Astrocyte of the cerebellum (primary cell): ENCODE results near the gene C4A.
A peak's percentile ranks its signal among the peaks of the same experiment; 100 is the strongest.

Experiments used
- DNase-seq: peaks from one replicate; pipeline ENCODE4 v3.0.0-alpha.2; 2011; ENCODE audit warnings: low read depth
- H3K4me3 ChIP-seq: 2 replicates; pipeline ENCODE4 v1.5.1; 2011; ENCODE audit warnings: mild to moderate bottlenecking, low read depth, low read length, moderate library complexity
- in situ Hi-C: cut with HindIII; loops from 2 replicates; pipeline ENCODE4 v1.10.0; 2017; ENCODE audit warnings: low sequenced_read_pairs
- TF ChIP-seq, protein P1 (sequence below): IDR thresholded peaks from 2 replicates; pipeline ENCODE4 v1.5.1; 2012; ENCODE audit warnings: low read length, low read depth, moderate library complexity, mild to moderate bottlenecking; ENCODE audit errors: missing control alignments

C4A gene

DNA sequence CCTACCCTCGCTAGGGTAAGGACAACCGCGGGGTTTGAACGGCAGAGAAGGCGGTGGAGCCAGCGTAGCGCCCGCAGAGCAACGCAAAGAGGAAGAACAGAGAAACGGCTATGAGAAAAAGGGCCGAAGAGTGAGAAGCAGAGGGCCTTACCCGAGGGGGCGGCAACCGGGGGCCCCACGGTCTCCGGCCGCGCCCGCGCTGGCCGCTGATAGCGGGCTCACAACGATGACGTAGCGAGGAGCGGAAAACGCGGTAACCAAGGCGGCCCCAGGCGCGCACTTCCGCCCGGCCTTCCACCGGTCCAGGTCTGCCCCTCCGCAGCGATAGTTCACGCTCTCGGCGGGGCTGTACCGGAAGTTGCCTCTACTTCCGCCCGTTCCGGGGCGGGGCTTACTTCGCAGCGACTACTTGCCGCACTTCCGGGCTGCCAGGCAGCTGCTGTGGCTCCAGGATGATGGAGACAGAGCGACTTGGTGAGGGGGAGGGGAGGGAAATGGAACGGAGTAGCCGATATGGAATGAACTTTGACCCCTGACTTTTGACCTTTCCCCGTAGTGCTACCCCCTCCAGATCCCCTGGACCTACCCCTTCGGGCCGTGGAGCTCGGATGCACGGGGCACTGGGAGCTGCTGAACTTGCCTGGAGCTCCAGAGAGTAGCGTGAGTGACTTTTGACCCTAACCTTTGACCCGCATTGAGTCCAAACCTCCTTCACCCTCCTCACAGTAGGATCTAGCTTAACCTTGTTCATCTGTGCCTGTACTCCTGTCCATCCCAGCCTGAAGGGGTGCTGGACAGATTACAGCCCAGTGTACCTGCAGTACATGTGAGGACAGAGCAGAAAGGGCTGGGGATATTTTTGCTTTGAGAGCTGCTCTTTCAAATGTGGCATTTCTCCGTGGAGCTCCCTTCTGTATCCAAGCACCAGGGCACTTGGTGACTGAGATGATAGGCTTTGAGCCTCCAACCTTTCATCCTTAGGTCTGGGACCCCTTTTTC, 22.8 kb upstream of the C4A start, which contains the start of the genes NELFE and SKIC2:
NELFE (minus strand) TSS at position 231 of the 999 bp plus-strand sequence. CDS start 525 bp downstream, outside the sequence.
SKIC2 (plus strand) TSS at position 435 of the 999 bp plus-strand sequence; CDS start at position 453, 18 bp downstream.
- DNase-seq, result peak; percentile 92
- TF ChIP-seq, protein P1, sequence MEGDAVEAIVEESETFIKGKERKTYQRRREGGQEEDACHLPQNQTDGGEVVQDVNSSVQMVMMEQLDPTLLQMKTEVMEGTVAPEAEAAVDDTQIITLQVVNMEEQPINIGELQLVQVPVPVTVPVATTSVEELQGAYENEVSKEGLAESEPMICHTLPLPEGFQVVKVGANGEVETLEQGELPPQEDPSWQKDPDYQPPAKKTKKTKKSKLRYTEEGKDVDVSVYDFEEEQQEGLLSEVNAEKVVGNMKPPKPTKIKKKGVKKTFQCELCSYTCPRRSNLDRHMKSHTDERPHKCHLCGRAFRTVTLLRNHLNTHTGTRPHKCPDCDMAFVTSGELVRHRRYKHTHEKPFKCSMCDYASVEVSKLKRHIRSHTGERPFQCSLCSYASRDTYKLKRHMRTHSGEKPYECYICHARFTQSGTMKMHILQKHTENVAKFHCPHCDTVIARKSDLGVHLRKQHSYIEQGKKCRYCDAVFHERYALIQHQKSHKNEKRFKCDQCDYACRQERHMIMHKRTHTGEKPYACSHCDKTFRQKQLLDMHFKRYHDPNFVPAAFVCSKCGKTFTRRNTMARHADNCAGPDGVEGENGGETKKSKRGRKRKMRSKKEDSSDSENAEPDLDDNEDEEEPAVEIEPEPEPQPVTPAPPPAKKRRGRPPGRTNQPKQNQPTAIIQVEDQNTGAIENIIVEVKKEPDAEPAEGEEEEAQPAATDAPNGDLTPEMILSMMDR, result no peak
- H3K4me3 ChIP-seq, result peak within 1 kb of the TSS; percentile 100
- in situ Hi-C loops, result no loop called here

DNA sequence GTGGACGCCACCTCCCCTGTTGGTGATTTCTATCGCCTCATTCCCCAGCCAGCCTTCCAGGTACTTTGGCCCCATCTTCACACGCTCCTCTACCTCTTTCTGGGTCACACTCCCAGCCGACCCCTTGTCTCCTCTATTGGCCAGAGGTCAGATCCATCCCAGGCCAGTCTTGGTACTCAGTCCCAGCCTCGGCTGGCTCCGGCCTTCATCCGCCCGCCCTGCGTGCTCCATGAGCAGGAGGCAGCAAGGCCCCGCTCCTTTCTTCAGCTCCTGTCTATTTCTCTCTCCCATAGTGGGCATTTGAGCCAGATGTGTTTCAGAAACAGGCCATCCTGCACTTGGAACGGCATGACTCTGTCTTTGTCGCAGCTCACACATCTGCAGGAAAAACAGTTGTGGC, 20.2 kb upstream of the C4A start:
- in situ Hi-C loops, result no loop called here
- no peak for DNase-seq
- TF ChIP-seq, protein P1, result no peak
- no peak overlapping the region for H3K4me3 ChIP-seq

- TF ChIP-seq, protein P1, result no peak
- H3K4me3 ChIP-seq, result no peak overlapping the region
- in situ Hi-C loops, result no loop called here
- no peak for DNase-seq
These were observed 17.9 kb upstream of the C4A start for GRCh38 chr6:31963921-31964320.

DNA sequence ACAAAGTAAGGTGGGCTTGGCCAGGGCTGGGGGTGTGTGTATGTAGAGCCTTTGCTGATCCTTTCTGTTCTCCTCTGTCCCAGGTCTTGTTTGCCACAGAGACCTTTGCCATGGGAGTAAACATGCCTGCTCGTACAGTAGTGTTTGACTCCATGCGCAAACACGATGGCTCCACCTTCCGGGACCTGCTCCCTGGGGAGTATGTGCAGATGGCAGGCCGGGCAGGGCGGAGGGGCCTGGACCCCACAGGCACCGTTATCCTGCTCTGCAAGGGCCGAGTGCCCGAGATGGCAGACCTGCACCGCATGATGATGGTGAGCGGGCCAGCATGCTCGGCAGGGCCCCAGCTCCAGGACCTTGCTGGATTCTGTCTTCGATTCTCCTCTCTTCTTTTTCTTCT, 16.2 kb upstream of the C4A start:
- no peak overlapping the region for H3K4me3 ChIP-seq
- in situ Hi-C loops, result no loop called here
- DNase-seq, result no peak
- TF ChIP-seq, protein P1, result no peak

GRCh38 chr6:31966506-31966905, 15.4 kb upstream of the C4A start:
- TF ChIP-seq, protein P1, result no peak

GRCh38 chr6:31966997-31967925, 14.6 kb upstream of the C4A start:
- no peak overlapping the region for H3K4me3 ChIP-seq
- in situ Hi-C loops, result no loop called here
- TF ChIP-seq, protein P1, result no peak

More at GRCh38 chr6:31966506-31966905, 15.4 kb upstream of the C4A start:
- in situ Hi-C loops, result no loop called here
- no peak overlapping the region for H3K4me3 ChIP-seq
- DNase-seq, result no peak

More at GRCh38 chr6:31966997-31967925, 14.6 kb upstream of the C4A start:
- DNase-seq, result no peak
